22Rv1 (cell line): ENCODE results near the gene ZBTB44.

Experiments
- H3K27ac ChIP-seq: fragments of 450-650 bp; 2 replicates; pipeline ENCODE4 v1.5.1; 2017
- ZFX ChIP-seq: fragments of 450-650 bp; IDR thresholded peaks from 2 replicates; pipeline ENCODE4 v1.6.1; 2017; ENCODE audit warnings: antibody characterized with exemption, borderline replicate concordance
- TF ChIP-seq, protein P1 (sequence below): fragments of 450-650 bp; IDR thresholded peaks from 2 replicates; pipeline ENCODE4 v1.5.1; 2017; ENCODE audit warnings: mild to moderate bottlenecking

The ZBTB44 gene

DNA sequence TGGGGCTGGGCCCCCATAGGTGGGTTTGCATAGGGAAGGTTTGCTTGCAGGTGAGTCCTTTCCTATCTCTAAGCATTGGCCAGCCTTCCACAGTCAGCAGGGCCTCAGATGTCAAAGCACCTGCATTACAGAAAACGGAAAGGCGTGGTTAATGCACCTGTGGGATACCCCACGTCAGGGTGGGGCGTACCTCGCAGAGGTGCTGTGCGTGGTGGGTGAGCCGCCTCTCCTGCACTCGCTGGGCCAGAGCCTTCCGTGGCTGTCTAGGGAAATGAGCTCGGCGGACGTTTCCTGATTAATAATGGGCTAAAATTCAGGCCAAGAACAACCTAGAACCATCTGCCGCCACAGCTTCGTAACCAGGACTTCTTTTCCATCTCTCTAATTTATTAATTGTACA, 122.8 kb downstream of the ZBTB44 start:
- TF ChIP-seq ZFX = no peak
- TF ChIP-seq, protein P1, sequence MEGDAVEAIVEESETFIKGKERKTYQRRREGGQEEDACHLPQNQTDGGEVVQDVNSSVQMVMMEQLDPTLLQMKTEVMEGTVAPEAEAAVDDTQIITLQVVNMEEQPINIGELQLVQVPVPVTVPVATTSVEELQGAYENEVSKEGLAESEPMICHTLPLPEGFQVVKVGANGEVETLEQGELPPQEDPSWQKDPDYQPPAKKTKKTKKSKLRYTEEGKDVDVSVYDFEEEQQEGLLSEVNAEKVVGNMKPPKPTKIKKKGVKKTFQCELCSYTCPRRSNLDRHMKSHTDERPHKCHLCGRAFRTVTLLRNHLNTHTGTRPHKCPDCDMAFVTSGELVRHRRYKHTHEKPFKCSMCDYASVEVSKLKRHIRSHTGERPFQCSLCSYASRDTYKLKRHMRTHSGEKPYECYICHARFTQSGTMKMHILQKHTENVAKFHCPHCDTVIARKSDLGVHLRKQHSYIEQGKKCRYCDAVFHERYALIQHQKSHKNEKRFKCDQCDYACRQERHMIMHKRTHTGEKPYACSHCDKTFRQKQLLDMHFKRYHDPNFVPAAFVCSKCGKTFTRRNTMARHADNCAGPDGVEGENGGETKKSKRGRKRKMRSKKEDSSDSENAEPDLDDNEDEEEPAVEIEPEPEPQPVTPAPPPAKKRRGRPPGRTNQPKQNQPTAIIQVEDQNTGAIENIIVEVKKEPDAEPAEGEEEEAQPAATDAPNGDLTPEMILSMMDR = no peak
- no peak overlapping the region for H3K27ac ChIP-seq

DNA sequence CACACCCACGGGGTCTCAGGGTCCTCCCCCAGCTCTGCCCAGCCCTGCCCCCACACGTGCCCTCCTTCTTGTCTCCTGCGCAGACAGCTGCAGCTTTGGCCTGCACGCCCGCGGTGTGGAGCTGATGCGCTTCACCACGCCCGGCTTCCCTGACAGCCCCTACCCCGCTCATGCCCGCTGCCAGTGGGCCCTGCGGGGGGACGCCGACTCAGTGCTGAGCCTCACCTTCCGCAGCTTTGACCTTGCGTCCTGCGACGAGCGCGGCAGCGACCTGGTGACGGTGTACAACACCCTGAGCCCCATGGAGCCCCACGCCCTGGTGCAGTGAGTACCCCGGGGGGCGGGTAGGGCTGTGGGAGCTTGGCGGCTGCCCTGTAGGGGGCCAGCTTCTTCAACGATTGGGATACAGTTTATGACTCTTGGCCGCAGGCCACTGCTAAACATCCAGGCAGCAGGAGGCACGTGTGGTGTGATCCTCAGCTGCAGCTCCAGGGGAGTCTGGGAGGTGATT, 124.3 kb downstream of the ZBTB44 start:
- no peak for TF ChIP-seq ZFX
- TF ChIP-seq, protein P1 = no peak
- H3K27ac ChIP-seq = no peak overlapping the region

DNA sequence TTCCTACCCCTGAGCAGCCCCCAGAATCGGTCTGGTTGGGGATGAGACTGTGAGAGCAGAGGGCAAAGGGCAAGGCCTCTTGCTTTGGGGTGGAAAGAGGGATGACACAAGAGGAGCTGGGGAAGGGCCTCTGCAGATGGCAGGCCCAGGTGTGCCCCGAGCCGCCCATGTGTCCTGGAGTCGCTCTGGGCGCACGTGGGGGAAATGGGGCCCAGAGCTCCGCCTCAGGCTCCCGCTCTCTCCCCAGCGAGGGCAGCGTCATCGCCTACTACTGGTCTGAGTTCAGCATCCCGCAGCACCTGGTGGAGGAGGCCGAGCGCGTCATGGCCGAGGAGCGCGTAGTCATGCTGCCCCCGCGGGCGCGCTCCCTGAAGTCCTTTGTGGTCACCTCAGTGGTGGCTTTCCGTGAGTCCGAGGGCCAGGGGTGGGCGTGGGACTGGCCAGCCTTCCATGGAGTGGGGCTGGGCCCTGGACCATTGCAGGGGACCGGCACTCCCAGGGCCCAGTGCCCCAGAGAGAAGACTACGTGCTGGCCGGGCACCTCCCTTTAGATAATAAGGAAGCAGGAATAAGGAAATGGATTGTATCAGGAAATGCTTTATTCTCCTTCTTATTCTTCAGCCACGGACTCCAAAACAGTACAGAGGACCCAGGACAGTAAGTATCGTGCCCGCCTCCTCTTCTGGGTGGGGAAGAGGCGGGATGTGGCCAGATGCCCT, 125.1 kb downstream of the ZBTB44 start:
- TF ChIP-seq ZFX = no peak
- TF ChIP-seq, protein P1 = no peak
- H3K27ac ChIP-seq = no peak overlapping the region

DNA sequence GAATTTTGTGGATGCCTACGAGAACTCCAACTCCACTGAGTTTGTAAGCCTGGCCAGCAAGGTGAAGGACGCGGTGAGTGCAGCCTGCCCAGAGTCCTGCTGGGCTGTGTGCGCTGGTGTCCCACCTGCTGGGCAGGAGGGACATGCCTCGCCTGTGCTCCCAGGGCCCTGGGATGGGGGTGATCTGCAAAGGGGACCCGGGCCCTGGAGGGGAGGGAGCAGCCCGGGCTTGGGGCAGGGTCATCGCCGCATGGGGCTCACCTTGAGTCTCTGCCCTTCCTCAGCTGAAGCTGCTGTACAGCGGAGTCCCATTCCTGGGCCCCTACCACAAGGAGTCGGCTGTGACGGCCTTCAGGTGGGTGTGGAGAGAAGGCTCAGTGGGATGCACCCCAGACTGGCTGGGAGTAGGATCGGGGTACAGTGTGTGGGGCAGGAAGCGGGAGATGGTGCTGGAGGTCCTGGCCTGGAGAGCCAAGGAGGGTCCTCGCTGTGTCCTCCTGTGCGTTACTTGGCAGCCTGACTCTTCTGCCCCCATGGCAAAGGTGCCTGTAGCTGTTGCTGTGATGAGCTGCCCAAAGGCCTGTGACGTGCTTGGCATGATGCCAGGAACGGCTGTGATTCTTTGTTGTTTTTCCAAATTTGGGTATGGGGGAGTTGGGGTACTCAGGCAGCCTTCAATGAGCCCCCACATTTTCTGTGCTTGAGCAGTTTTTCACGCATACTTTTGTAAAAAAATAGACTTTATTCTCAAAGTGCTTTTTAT, 126.0 kb downstream of the ZBTB44 start:
- TF ChIP-seq ZFX = no peak
- H3K27ac ChIP-seq = no peak overlapping the region

DNA sequence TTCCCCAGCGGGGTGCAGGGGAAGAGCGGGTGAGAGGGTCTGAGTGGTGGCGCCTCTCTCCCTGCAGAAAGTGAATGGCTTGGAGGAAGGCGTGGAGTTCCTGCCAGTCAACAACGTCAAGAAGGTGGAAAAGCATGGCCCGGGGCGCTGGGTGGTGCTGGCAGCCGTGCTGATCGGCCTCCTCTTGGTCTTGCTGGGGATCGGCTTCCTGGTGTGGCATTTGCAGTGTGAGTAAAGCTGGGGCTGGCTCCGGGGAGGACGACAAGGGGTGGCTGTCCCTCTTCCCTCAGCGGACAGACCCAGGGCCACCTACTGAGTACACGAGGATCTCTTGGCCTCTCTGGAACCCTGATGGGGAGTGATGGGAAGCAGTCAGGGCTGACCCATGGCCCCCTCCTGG, 126.7 kb downstream of the ZBTB44 start:
- TF ChIP-seq ZFX = no peak
- TF ChIP-seq, protein P1 = no peak
- no peak overlapping the region for H3K27ac ChIP-seq

DNA sequence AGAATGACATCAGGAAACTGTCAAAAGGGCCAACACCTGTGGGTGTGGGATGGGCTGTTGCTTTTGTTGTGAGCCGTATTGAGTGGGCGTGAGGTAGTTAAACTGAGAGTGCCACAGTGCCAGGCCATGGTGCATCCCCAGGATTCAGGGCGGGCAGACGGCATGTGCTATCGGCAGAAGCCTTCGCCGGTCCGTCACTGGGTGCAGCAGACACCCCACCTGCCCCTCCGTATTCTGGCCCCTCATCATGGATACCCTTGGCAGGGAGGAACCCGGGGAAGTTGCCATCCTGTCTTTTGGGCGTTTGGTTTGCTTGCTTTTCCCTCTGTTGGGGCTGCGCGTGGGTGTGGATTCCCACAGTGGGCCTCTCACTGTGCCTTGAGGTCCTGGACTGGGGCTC, 127.6 kb downstream of the ZBTB44 start:
- TF ChIP-seq, protein P1 = no peak
- TF ChIP-seq ZFX = no peak
- H3K27ac ChIP-seq = no peak overlapping the region

DNA sequence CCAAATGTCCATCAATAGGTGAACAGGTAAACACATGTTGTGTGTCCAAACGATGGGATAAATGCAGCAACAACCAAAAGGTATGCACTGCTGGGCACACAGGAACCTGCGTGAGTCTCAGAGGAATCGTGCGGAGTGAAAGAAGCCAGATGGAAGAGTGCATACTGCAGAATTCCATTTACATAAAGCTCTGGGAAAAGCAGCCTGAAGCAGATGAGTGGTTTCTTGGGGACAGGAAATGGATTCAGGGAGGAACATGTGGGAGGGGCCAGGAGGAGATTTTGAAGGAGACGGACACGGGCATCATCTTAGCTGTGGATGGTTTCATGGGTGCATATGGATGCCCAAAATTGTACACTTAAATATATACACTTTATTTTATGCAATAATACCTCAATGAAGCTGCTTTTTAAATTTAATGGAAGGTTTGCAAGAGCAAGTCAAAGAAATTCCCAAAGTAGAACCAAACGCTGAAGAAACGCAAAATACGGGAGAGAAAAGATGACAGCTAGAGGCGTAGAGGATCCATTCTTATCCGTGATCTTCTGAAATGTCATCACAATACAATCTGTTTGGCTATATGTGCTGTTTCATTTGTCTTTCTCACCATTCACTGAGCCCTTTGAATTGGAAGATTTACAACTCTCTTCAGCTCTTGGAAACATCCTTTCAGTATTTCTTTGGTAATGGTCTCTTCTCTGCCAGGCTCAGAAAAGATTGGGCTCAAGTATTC, 130.7 kb downstream of the ZBTB44 start:
- TF ChIP-seq, protein P1 = no peak
- TF ChIP-seq ZFX = no peak
- no peak overlapping the region for H3K27ac ChIP-seq
